ENCODE measurements around the gene YJEFN3.

Gene YJEFN3

DNA sequence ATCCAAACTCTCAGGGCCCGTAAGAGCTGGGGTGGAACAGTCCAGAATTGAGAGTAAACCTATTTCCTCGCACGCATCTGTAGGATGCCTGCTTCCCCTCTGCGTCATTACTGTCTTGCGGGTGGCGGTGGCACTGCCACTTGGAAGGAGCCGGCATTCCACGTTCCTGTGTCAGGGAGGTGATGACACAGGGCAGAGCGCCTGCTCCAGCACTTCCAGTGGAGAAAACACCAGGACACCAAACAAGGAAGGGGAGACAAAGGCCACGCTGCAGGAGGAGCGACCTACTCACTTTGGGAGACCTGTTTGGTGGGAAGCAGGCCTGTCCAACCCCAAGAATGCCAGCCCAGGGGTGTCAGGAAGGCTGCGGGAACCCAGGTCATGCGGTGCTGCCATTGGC lies 52.7 kb downstream of the YJEFN3 start (continued):
- TF ChIP-seq ZBTB44 (tag by site-specific recombination; IDR thresholded peaks at IDR 0.05): no peak
- TF ChIP-seq ZNF660 (tag by site-specific recombination; IDR thresholded peaks at IDR 0.05): no peak
- no peak for TF ChIP-seq ZNF19 (tag by site-specific recombination; IDR thresholded peaks at IDR 0.05; ENCODE audit: low read depth)

DNA sequence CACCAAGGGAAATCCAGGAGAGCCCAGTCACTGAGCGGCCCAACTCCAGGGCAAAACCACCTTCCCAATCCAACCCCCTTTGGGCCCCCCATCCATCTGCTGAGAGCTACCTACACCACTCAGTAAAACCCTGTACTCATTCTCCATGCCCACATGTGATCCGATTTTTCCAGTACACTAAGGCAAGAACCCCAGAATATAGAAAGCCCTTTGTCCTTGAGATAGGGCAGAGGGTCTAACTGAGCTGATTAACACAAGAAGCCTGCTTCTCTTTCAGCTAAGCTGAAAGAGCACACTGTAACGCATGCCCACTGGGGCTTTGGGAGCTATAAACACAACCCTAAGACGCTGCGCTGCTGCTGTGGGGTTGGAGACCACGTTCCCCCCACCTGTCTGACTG lies 53.8 kb downstream of the YJEFN3 start:
- Histone ChIP-seq H3K36me3 (ENCODE audit: control insufficient read depth in 2 of 2, insufficient read depth in 1 of 2, low read length in 2 of 2) (no peaks in the 10 kb centered on the region), H3K4me3 (ENCODE audit: low read depth, low read length) (no peak overlapping the region), H3K27ac (ENCODE audit: extremely low read depth, low read depth, low read length) (no peak overlapping the region), H3K4me1 (ENCODE audit: control insufficient read depth, insufficient read depth, low read length) (0 out of 2 replicates have a peak, but pooled peaks cover 3% of the 10 kb centered on the region), H3K9me3 (ENCODE audit: control insufficient read depth, insufficient read depth, low read depth, low read length) (no peaks in the 10 kb centered on the region)
- ChIA-PET CTCF (interaction anchor here (0.9 to 1.5 kb wide), 2 partner anchors 22 to 28 kb away, joined by 3 to 7 read pairs; no protein-coding TSS in a partner anchor), POLR2A (no interaction called here)
- TF ChIP-seq YY1 (tag by site-specific recombination; IDR thresholded peaks at IDR 0.05) (no peak), ZNF433 (tag by site-specific recombination; IDR thresholded peaks at IDR 0.05; ENCODE audit: low read depth) (no peak), ZNF404 (tag by site-specific recombination; IDR thresholded peaks at IDR 0.05) (no peak), ZNF114 (tag by site-specific recombination; IDR thresholded peaks at IDR 0.05) (no peak), KLF16 (tag by site-specific recombination; IDR thresholded peaks at IDR 0.05) (no peak), ZNF473 (tag by site-specific recombination; IDR thresholded peaks at IDR 0.05) (no peak), SETDB1 (IDR thresholded peaks at IDR 0.05; ENCODE audit: insufficient read length, low read length) (no peak), ZNF23 (tag by site-specific recombination; IDR thresholded peaks at IDR 0.05; ENCODE audit: borderline replicate concordance) (no peak), ZNF133 (tag by site-specific recombination; IDR thresholded peaks at IDR 0.05) (no peak), ZNF514 (tag by site-specific recombination; IDR thresholded peaks at IDR 0.05) (no peak), ZNF274 (IDR thresholded peaks at IDR 0.05; ENCODE audit: low read length) (no peak), ZNF274 (tag by site-specific recombination; IDR thresholded peaks at IDR 0.05; ENCODE audit: borderline replicate concordance) (no peak), ZNF843 (tag by site-specific recombination; IDR thresholded peaks at IDR 0.05) (no peak), ZSCAN23 (tag by site-specific recombination; IDR thresholded peaks at IDR 0.05) (no peak), ZNF571 (tag by site-specific recombination; IDR thresholded peaks at IDR 0.05) (no peak)
- TF ChIP-seq, protein P1, sequence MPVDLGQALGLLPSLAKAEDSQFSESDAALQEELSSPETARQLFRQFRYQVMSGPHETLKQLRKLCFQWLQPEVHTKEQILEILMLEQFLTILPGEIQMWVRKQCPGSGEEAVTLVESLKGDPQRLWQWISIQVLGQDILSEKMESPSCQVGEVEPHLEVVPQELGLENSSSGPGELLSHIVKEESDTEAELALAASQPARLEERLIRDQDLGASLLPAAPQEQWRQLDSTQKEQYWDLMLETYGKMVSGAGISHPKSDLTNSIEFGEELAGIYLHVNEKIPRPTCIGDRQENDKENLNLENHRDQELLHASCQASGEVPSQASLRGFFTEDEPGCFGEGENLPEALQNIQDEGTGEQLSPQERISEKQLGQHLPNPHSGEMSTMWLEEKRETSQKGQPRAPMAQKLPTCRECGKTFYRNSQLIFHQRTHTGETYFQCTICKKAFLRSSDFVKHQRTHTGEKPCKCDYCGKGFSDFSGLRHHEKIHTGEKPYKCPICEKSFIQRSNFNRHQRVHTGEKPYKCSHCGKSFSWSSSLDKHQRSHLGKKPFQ (tag by site-specific recombination; IDR thresholded peaks at IDR 0.05): no peak

DNA sequence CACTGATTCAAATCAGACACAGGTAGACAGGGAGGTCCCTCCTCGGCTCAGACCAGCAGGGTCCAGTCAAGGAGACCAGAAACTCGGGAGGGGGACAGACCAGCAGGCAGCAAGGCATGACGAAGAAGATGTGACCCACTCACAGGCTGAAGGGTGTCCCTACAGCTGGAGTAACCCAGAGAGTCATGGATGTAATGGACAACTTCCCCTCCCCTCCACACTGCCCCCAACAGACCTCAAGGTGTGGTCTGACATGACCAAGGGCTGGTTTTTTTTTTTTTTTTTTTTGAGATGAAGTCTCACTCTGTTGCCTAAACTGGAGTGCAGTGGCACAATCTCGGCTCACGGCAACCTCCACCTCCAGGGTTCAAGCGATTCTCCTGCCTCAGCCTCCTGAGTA lies 55.6 kb downstream of the YJEFN3 start:
- no peak overlapping the region for H3K27ac ChIP-seq (ENCODE audit: extremely low read depth, low read depth, low read length)
- CTCF ChIA-PET: no interaction called here
- POLR2A ChIA-PET: no interaction called here
- no peak overlapping the region for H3K4me3 ChIP-seq (ENCODE audit: low read depth, low read length)
- TF ChIP-seq OVOL3 (tag by site-specific recombination; IDR thresholded peaks at IDR 0.05) (no peak), ZNF138 (tag by site-specific recombination; IDR thresholded peaks at IDR 0.05; ENCODE audit: borderline replicate concordance) (no peak)
- H3K36me3 ChIP-seq (ENCODE audit: control insufficient read depth in 2 of 2, insufficient read depth in 1 of 2, low read length in 2 of 2): no peaks in the 10 kb centered on the region
- 0 out of 2 replicates have a peak, but pooled peaks cover 3% of the 10 kb centered on the region for H3K4me1 ChIP-seq (ENCODE audit: control insufficient read depth, insufficient read depth, low read length)
- no peaks in the 10 kb centered on the region for H3K9me3 ChIP-seq (ENCODE audit: control insufficient read depth, insufficient read depth, low read depth, low read length)
